Uterus (tissue), 4 donors: ENCODE measurements around the gene CPNE1. TPM values are rescaled to one million over a fixed set of nuclear protein-coding genes. Genes with fewer than 3 reads are reported as not detected.

Experiments used
- DNase-seq, 2 donors: peaks; one replicate each; pipeline ENCODE4 v3.0.0-alpha.2; 2019 to 2020
- H3K27ac ChIP-seq, 2 donors: fragments of 200-600 bp; sonication (generic); 1 replicate in 1 of 2; 2 replicates in 1 of 2; pipeline ENCODE4 v1.5.1; 2016 to 2018
- H3K27me3 ChIP-seq, 2 donors: fragments of 200-600 bp; sonication (generic); one replicate each; pipeline ENCODE4 v1.5.1; 2018 to 2019; ENCODE audit warnings: control low read depth in 1 of 2
- H3K36me3 ChIP-seq, 2 donors: fragments of 200-600 bp; sonication (generic); one replicate each; pipeline ENCODE4 v1.5.1; 2019; ENCODE audit warnings: control low read depth in 1 of 2
- H3K4me1 ChIP-seq, 2 donors: fragments of 200-600 bp; sonication (generic); one replicate each; pipeline ENCODE4 v1.5.1; 2018 to 2019; ENCODE audit warnings: control low read depth in 1 of 2
- H3K4me3 ChIP-seq, 2 donors: fragments of 200-600 bp; sonication (generic); 1 replicate in 1 of 2; 2 replicates in 1 of 2; pipeline ENCODE4 v1.5.1; 2018 to 2019; ENCODE audit warnings: mild to moderate bottlenecking in 1 of 2
- H3K9me3 ChIP-seq, 2 donors: fragments of 200-600 bp; sonication (generic); one replicate each; pipeline ENCODE4 v1.5.1; 2019; ENCODE audit warnings: control low read depth in 1 of 2
- CTCF ChIP-seq, 4 experiments: fragments of 200-600 bp in 2 of 4; fragments of 450-650 bp in 2 of 4; sonication (generic) in 2 of 4; IDR thresholded peaks; one replicate each; pipeline ENCODE4 v1.5.1; 2016 to 2019; ENCODE audit warnings: antibody characterized with exemption in 4 of 4, mild to moderate bottlenecking in 2 of 4, moderate library complexity in 1 of 4
- POLR2A ChIP-seq, 2 donors: fragments of 450-650 bp; IDR thresholded peaks; one replicate each; pipeline ENCODE4 v1.6.1; 2016; ENCODE audit warnings: antibody characterized with exemption in 2 of 2, mild to moderate bottlenecking in 1 of 2, moderate library complexity in 1 of 2
- intact Hi-C: fragments of 100-400 bp; cut with DNase I; formaldehyde crosslinking; loops from one replicate; pipeline ENCODE4 v1.15.1; 2023; ENCODE audit warnings: low total_unique reads
- total RNA-seq, 4 donors: library from RNA; depleted of rRNA in 3 of 4; stranded (reverse); fragments of >200 nt in 3 of 4; gene quantifications; one replicate each; pipeline versions ENCODE4 v1.1.0 to v1.2.4, GENCODE V29; 2014 to 2023
- donor health status: DM: yes; HTN: yes; CAD: no.

The CPNE1 gene
- total RNA-seq, 4 donors from 2014 or later: 86.8 to 295 (median 142) TPM

GRCh38 chr20:35636095-35636494, 28.6 kb downstream of the CPNE1 start:
- Histone ChIP-seq H3K4me3 (no peak overlapping the region), H3K9me3 (no peaks in the 10 kb centered on the region), H3K36me3 (no peaks in the 10 kb centered on the region), H3K4me1 (peaks cover 0 to 7% of the 10 kb centered on the region in 2 donors), H3K27me3 (no peaks in the 10 kb centered on the region), H3K27ac (no peak overlapping the region)
- intact Hi-C loops: no loop called here
- TF ChIP-seq CTCF (IDR thresholded peaks at IDR 0.05) (no peak), POLR2A (IDR thresholded peaks at IDR 0.05) (no peak)
- DNase-seq: no peak

GRCh38 chr20:35635652-35636051, 29.0 kb downstream of the CPNE1 start:
- intact Hi-C loops: no loop called here
- Histone ChIP-seq H3K27ac (no peak overlapping the region), H3K36me3 (no peaks in the 10 kb centered on the region), H3K4me3 (no peak overlapping the region), H3K27me3 (no peaks in the 10 kb centered on the region), H3K4me1 (peaks cover 0 to 7% of the 10 kb centered on the region in 2 donors), H3K9me3 (no peaks in the 10 kb centered on the region)
- no peak for DNase-seq
- no peak for TF ChIP-seq CTCF (IDR thresholded peaks at IDR 0.05)
- TF ChIP-seq POLR2A (IDR thresholded peaks at IDR 0.05): no peak

GRCh38 chr20:35632539-35633115, 32.1 kb downstream of the CPNE1 start:
- intact Hi-C loops: no loop called here
- no peaks in the 10 kb centered on the region for H3K9me3 ChIP-seq
- H3K27me3 ChIP-seq: no peaks in the 10 kb centered on the region
- H3K4me1 ChIP-seq: peaks cover 0 to 7% of the 10 kb centered on the region in 2 donors
- DNase-seq: no peak
- H3K36me3 ChIP-seq: no peaks in the 10 kb centered on the region
- H3K27ac ChIP-seq: no peak overlapping the region
- no peak overlapping the region for H3K4me3 ChIP-seq
- TF ChIP-seq POLR2A (IDR thresholded peaks at IDR 0.05) (no peak), CTCF (IDR thresholded peaks at IDR 0.05) (no peak)

- H3K4me1 ChIP-seq: no peaks in the 10 kb centered on the region
- no peaks in the 10 kb centered on the region for H3K9me3 ChIP-seq
- TF ChIP-seq CTCF (IDR thresholded peaks at IDR 0.05) (no peak), POLR2A (IDR thresholded peaks at IDR 0.05) (no peak)
- intact Hi-C loops: no loop called here
- H3K27me3 ChIP-seq: no peaks in the 10 kb centered on the region
- no peak overlapping the region for H3K4me3 ChIP-seq
- no peak for DNase-seq
- H3K36me3 ChIP-seq: no peaks in the 10 kb centered on the region
- H3K27ac ChIP-seq: no peak overlapping the region
Measured at GRCh38 chr20:35630636-35631035, 34.1 kb downstream of the CPNE1 start.

- DNase-seq: no peak
- Histone ChIP-seq H3K4me1 (no peaks in the 10 kb centered on the region), H3K36me3 (no peaks in the 10 kb centered on the region), H3K27ac (no peak overlapping the region), H3K27me3 (no peaks in the 10 kb centered on the region), H3K4me3 (no peak overlapping the region), H3K9me3 (no peaks in the 10 kb centered on the region)
- no peak for TF ChIP-seq POLR2A (IDR thresholded peaks at IDR 0.05)
- TF ChIP-seq CTCF (IDR thresholded peaks at IDR 0.05): no peak
- intact Hi-C loops: no loop called here
Measured at GRCh38 chr20:35629427-35630145, 35.1 kb downstream of the CPNE1 start.
